Stimulated activated CD4-positive, alpha-beta T cell treated with anti-CD3 and anti-CD28 coated beads, Interleukin-2, amount 100 ng/mL, for 24 hours (primary cell): ENCODE measurements around the gene NPHP4.
"Not testable (repeated sequence)": the region's sequence is repeated elsewhere in the genome, so short reads cannot be mapped to it uniquely, and the experiment has no call there.

Experiments
- DNase-seq, 2 donors: peaks; one replicate each; pipeline ENCODE4 v3.0.0-alpha.2; 2020

NPHP4 gene

GRCh38 chr1:6023346-6023745 is 31.1 kb upstream of the NPHP4 start:
- DNase-seq, result no peak

DNA sequence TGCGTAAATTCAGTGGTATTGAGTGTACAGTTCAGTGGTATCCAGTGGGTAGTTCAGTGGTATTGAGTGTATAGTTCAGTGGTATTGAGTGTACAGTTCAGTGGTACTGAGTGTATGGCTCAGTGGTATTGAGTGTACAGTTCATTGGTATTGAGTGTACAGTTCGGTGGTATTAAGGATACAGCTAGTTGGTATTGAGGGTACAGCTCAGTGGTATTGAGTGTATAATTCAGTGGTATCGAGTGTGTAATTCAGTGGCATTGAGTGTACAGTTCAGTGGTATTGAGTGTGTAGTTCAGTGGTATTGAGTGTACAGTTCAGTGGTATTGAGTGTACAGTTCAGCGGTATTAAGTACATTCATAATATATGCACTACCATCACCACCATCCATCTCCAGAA is 30.0 kb upstream of the NPHP4 start:
- DNase-seq, result no peak

DNA sequence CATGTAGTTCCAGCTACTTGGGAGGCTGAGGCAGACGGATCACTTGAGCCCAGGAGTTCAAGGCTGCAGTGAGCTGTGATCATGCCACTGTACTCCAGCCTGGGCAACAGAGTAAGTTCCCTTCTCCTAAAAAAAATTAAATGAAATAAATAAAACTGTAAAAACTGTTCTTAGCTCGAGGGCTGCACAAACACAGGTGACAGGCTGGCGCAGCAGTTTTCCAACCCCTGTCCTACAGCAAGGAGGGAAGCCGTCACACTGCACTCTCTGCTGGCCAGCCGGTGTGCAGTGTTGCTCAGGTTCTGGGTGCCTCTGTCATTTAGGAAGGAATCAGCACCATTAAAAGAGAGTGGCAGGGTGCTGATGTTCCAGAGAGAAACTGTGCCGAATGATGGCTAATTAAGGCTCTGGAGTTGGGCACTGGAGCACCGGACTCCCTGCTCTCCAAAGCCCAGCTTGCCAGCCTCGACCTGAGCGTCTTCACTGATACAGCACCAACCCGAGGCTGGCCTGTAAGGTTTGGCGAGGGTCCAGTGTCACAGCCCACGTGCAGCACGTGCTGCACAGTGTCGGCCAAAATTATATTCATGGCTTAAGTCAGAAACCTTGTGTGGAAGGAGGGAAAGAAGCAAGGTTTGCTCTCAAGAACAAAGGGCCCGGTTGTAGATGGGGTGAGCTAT is 27.1 kb upstream of the NPHP4 start:
- DNase-seq, result no peak

DNA sequence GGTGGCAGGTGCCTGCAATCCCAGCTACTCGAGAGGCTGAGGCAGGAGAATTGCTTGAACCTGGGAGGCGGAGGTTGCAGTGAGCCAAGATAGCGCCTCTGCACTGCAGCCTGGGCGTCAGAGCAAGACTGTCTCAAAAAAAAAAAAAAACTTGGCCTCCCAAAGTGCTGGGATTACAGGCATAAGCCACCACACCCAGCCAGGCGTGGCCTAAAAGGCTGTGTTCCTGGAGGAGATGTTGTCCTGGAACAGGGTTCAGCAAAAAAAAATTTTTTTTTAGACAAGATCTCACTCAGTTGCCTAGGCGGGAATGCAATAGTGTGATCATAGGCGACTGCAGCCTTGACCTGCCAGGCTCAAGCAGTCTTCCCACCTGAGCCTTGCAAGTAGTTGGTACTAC is 25.4 kb upstream of the NPHP4 start:
- not testable (repeated sequence) for DNase-seq

GRCh38 chr1:6016191-6016865 is 24.1 kb upstream of the NPHP4 start:
- no peak for DNase-seq

GRCh38 chr1:6014130-6014999 is 22.1 kb upstream of the NPHP4 start:
- no peak for DNase-seq

DNA sequence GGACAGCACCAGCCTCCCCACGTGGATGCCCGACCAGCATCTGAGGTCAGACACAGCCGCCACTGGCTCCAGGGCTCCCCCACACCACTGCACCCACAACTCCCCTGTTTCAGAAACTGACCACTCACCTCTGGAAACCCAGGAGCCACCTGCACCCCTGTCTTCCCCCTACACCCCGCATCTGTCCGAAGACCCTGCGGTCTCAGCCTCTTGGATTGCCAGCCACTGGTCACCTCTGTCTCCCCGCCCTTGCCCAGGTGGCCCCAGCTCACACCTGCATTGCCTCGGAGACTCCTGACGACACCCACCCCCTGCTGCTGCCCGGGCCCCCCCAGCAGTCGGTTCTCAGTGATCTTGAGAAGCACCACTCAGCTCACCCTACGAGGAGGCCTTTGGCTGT is 21.3 kb upstream of the NPHP4 start:
- DNase-seq, result no peak

- DNase-seq, result no peak
These were observed 20.5 kb upstream of the NPHP4 start for GRCh38 chr1:6012529-6013318.

DNA sequence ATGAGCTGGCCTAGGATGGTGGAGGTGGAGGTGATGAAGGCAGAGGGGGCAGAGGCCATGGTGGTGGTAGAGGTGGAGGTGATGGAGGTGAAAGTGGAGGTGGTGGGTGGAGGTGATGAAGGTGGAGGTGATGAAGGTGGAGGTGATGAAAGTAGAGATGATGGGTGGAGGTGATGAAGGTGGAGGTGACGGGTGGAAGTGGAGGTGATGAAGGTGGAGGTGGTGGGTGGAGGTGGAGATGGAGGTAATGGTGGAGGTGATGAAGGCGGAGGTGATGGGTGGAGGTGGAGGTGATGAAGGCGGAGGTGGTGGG is 19.7 kb upstream of the NPHP4 start:
- DNase-seq, result no peak

GRCh38 chr1:6011161-6011945 is 19.1 kb upstream of the NPHP4 start:
- no peak for DNase-seq

DNA sequence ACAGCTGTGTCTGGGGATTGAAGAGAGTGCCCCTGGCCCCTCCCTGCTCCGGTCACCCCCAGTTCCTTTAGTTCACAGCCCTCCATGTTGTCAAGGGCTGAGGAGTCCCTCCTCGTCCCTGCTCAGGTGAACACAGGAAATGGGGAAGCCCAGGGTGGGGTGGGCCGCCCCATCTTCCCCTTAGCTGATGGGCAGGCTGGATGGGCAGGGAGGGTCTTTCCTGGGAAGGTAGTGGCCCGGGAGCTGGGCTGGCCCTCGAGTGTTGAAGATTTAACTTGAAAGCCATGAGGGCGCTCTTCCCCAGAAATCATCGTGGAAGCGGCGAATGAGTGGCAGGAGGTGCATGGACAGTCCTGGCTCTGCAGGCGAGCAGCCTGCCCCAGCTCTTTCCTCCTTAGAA is 18.3 kb upstream of the NPHP4 start:
- DNase-seq, result no peak

GRCh38 chr1:6009120-6010040 is 17.2 kb upstream of the NPHP4 start:
- DNase-seq, result no peak

DNA sequence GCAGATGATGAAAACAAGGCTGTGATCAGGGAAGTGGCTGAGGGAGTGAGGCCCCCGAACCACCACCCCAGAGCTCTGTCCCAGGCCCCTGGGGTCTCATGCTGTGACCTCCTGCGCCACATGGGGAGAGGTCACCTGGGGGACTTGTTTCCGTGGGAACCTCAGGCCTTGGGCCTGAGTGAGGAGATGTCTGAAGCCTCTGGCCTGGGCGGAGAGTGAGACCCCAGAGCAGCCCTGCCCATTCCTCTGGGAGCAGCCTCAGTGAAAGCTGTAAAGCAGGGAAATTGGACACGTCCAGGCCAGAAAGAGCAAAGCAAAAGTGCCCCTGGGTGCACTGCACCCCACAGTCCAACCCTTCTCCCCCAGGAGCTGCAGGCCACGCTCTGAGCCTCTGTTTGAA is 16.5 kb upstream of the NPHP4 start:
- no peak for DNase-seq

DNA sequence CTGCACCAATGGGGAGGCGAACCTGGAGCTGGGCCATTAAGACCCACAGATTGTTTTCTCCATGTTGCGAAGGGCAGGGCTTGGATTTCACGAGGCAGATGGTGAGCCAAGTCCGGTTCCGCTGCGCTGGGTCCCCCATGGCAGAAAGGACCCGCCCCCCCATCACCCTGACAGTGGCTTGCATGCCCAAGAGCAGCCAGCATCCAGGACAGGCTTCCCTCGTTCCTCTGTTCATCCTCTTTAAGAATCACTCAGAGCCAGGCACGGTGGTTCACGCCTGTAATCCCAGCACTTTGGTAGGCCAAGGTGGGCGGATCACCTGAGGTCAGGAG is 15.8 kb upstream of the NPHP4 start:
- no peak for DNase-seq

DNA sequence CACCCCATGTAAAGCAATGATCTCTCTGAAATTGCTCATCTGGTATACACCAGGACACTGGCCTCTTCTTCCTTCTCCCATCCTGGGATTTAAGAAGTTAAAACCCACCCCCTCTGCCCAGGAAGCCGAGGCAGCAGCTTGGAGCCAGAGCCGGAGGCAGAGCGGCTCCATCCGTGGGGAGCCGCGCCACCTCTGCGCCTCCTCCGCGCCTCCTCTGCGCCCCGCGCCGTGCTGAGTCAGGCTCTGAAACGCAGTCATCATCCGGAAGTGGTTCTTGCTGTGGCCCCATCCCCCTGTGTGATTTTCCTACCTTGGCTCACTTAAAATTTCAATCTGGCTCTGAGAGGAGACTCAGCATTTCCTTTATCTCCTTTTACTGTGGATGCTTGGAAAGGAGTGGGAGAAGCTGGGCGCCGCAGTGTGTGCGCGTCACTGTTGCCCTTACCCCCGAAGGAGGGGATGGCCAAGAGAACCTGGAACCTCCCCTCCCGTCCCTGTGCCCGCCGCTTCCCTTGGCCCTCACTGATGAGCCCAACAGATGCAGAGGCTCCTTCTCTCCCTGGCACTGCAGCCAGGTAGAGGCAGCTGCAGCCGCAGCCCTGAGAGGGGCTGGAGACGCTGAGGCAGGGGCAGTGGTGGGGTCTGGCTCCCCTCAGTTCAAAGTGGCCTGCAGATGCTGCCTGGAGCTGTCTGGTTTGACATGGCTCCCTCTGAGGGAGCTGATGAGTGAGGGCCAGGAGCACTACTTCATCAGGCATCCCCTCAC is 15.3 kb upstream of the NPHP4 start:
- DNase-seq, result no peak

GRCh38 chr1:6006882-6007281 is 14.7 kb upstream of the NPHP4 start:
- DNase-seq, result no peak

- no peak for DNase-seq
These were observed 13.2 kb upstream of the NPHP4 start for GRCh38 chr1:6005276-6005917.

GRCh38 chr1:6004412-6005123 is 12.3 kb upstream of the NPHP4 start:
- no peak for DNase-seq
